Stimulated activated CD8-positive, alpha-beta memory T cell treated with anti-CD3 and anti-CD28 coated beads, Interleukin-12 subunit alpha, Interleukin-12 subunit beta, amount 100 ng/mL, for 1 hour (primary cell): ENCODE results near the gene ESPL1.
"Not testable (repeated sequence)": the region's sequence is repeated elsewhere in the genome, so short reads cannot be mapped to it uniquely, and the experiment has no call there.

Experiments used
- DNase-seq: peaks from one replicate; pipeline ENCODE4 v3.0.0-alpha.2; 2020; ENCODE audit warnings: low read depth

ESPL1 gene

DNA sequence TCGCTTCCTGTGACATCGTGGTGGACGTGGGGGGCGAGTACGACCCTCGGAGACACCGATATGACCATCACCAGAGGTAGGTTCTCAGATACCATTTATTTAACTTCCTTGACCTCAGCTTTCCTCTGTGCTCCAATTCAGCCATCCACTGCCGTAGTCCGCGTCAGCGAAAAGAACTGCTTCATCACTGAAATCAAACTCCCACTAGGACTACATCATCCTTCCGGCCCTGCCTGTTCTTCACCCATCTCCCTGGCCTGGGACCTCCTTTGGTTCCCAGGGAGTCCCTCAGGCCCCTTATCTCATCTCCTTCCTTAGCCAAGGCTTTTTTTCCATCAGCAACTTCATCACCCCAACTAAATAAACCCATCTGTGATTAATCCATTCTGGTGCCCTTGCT lies 32.1 kb downstream of the ESPL1 start:
- DNase-seq: no peak

DNA sequence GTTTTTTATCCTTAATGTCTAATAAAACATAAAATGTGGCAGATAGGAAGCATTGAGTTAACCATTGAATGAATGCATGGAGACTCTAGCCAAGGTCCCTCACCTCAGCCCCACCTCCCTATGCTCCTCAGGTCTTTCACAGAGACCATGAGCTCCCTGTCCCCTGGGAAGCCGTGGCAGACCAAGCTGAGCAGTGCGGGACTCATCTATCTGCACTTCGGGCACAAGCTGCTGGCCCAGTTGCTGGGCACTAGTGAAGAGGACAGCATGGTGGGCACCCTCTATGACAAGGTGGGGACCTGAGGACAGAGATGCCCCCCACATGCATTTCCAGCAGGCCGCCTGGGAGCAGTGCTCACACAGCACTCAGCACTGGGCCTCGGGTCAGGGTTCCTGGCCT lies 34.8 kb downstream of the ESPL1 start:
- no peak for DNase-seq

- DNase-seq: no peak
These were observed 38.7 kb downstream of the ESPL1 start for GRCh38 chr12:53306826-53307225.

GRCh38 chr12:53308276-53308675 lies 40.2 kb downstream of the ESPL1 start:
- DNase-seq: no peak

DNA sequence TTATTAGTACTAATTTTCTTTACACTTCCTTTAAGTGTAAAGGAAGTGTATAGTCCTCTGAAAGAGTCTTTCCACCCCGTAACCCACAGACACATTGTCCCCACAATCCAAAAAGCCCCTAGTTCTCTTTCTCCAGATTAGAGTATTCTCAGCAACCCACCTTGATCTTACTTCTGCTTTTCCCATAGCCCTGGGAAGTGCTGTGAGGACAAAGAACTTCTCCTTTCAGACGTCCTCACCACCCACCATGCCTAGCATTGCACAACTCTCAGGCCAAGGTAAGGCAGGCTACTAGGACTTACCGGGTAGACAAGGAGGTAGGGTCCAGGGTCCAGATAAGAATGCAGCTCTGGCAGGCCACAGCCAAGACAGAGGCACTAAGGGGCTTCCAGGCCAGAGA lies 45.9 kb downstream of the ESPL1 start:
- DNase-seq: no peak

DNA sequence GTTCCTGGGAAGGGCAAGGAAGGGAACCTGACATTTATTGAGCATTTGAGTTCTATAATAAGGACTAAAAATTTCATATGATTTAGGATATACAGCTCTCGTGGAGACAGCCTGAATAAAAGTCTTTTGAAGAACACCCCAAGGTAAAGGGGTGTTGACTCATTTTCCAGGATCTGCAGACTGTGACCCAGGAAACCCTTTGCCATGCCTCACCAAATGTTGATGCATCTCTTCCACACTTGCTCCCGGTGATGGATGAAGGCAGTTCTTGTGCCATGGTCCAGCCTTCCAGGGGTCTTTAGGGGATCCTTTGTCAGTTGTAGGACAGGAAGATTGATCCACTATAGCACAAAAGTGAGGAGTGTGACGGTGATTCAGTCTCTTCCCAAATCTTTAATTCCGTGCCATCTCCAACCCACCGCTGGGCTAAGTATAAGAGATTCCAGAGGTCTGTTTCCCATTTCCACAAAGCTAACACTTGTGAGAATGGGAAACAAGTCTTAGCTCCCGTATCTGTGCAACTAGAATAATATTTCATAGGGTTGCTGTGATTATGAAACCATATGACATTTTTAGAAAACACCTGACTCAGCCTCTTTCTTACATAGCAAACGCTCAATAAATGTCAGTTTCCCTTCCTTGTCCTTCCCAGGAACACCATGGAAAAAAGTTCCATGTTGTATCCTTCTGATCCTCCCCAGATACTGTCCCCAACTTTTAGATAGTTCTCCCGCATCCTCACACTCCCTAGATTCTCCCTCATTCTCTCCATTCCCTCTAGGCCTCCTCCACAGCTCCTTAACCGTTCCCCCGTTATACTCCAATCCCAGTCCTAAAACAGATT lies 52.5 kb downstream of the ESPL1 start:
- DNase-seq: no peak

- peak; percentile 46 for DNase-seq
These were observed 56.1 kb downstream of the ESPL1 start for GRCh38 chr12:53324113-53324778.

DNA sequence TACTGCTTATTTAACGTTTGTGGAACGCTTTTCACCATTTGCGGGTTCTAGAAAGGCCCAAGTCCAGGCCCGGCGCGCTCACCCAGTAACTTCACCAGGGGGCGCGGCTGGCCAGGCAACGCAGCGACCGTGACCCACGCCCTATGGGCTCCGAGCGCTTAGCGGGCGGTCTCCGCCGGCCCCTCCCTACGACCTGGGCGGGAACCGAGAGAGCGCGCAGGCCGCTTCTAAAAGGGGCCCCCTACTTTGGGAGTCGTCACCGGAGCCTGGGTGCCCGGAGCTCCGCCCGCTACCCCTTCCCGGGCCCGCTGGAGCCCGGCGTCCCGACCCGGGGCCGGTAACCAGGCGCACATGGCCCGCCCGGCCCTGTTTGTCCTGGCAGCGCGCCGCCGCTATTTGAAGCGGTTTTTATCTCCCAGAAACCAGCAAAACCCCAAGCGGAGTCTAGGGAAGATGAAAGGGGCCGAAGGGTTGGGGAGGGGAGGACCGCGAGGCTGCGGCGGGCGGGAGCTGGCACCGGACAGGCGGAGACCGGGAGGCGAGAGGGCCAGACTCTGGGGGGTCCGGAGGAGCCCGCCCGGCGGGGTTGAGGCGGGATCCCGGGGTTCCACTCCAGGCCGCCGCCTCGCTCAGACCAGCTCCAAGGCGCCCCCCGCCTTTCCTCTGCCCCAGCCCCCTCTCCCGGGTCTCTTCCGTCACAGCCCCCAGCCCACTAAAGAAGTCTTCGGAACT lies 56.8 kb downstream of the ESPL1 start:
- peak; percentile 74 for DNase-seq

GRCh38 chr12:53325511-53326061 lies 57.5 kb downstream of the ESPL1 start:
- no peak for DNase-seq

DNA sequence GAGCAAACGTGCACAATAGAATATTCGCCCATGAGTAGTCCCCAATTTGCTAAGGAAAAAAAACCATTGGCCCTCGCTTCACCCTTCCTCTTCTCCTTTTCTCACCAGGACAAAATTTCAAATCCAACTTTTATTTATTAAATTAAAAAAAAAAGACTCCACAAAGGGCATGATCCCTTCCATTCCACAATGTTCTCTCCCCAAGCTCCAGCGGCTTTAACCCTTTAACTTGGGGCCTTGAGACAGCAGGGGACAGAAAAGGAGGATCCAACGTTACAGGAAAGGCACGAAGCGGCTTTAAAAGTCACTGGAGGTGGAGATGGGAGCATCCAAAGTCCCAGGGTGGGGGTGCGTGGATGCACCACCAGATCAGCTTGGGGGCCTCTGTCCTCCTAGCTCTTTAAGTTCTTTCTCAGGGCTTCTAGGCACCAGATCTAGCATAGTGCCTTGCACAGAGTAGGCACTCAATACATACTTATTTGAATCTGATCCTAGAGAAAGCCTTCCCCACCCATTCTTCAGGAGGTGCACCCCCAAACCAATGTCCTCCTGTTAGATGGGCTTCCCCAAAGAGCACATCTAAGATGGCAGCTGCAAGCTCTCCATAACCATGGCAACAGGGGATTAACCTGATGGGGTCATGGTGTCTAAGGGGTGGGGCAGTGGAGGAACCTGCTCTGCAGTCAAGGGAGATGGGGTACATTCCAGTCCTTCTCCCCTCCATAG lies 58.5 kb downstream of the ESPL1 start:
- DNase-seq: no peak

- DNase-seq: no peak
These were observed 59.4 kb downstream of the ESPL1 start for GRCh38 chr12:53327435-53328042.

- no peak for DNase-seq
These were observed 59.9 kb downstream of the ESPL1 start for GRCh38 chr12:53328043-53328435.

DNA sequence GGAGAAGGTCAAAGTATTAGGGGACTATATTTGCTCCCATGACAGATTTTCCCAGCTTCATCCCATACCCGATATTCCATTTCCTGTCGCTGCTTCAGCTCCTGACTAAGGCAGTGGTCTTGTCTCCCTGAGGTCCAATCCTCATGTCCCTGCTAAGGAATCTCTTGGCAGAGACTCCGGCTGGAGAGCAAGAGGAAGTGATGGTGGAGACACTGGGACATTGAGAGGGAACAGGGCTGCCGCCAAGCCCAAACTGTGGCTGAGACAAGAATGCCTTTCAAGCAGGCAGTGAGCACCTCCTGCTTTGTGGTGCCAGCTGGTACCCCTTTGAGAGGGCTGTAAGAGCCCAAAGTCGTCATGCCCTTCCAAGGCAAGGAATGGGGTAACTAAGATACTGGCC lies 62.6 kb downstream of the ESPL1 start:
- DNase-seq: no peak

- not testable (repeated sequence) for DNase-seq
These were observed 64.2 kb downstream of the ESPL1 start for GRCh38 chr12:53332339-53332738.

- DNase-seq: no peak
These were observed 64.6 kb downstream of the ESPL1 start for GRCh38 chr12:53332744-53333143.

DNA sequence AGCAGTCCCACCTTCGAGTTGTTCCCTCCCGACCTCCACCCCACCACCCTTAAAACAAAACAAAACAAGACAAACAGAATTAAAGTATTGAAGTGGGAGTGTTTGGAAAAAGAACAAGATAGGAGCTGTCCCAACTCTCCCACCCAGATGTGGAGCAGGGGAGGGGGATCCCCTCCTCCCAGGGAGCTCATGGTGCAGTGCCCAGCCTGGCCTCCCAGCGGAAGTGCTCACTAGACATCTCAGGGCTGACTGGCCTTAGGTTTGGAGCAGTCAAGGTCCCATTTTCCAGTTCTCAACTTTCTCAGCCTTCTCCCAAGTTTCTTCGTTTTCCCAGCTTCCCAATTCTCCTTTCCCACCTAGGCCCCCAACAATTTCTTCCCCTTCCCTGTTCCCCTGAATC lies 65.2 kb downstream of the ESPL1 start:
- DNase-seq: no peak

GRCh38 chr12:53333845-53334244 lies 65.7 kb downstream of the ESPL1 start:
- no peak for DNase-seq

DNA sequence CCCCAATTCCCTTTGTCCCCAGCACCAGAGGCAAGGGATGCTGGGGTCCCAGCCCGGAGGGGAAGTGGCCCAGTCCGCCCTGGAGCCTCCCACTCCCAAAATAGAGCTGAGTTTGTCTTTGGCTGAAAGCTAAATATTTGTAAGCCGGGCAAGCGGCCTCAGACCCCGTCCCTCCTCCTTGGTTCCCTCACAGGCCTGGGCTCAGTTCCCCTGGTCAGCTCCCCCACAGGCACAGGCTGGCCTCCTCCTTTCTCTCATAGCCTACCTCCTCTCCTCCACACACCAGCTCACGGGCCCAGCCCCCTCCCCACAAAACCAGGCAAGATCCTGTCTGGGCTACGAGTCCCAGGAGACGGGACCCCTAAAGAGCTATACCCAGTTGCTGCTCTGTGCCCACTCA lies 66.7 kb downstream of the ESPL1 start:
- no peak for DNase-seq

DNA sequence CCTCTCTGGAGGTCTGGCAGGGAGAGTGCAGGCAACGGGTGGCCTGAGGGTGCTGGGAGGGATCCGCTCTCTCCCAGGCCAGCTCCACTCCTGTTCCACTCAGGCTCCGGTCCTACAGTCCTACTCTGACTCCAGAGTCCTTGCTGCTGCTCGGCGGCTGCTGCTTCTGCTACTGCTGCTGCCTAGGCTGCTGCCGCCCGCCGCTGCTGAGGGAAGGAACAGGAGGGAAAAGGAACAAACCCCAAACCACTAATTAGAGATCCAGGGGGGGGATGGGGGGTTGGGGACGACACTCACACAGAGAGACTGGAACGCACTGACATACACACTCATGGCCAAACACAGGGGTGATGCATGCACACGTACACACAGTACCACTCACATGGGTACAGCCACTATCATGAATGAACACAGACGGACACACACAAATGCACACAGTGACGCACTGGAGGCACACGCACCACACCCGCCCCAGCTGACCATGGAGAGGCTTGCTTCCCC lies 68.1 kb downstream of the ESPL1 start, which contains the start of gene SP7:
Gene SP7, minus strand, starts transcription at position 174 of the 501 bp plus-strand sequence. CDS start 708 bp downstream, outside the sequence.
- DNase-seq: no peak

DNA sequence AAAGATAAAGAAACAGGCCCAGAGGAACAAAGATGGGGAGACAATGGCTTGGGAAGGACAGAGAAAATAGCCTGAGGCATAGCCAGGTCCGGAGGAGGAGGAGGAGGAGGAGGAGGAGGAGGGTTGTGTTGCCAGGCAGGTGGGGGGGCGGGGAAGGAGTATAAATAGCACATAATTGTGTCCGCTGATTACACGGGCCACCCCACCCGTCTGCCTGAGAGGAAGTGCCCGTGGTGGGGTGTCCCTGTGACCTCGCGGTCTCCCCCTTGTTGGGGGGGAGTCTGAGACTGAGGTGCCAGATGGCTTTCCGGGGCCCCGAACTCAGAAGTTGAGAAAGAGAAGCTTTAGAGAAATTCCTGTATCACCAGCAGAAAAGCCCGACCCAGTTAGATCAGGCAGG lies 69.9 kb downstream of the ESPL1 start:
- no peak for DNase-seq

GRCh38 chr12:53338916-53339315 lies 70.8 kb downstream of the ESPL1 start:
- no peak for DNase-seq
